B cell (primary cell): ENCODE results near the gene PPP6R3. TPM values are rescaled to one million over a fixed set of nuclear protein-coding genes. Genes with fewer than 3 reads are reported as not detected.

Experiments used
- ATAC-seq: fragments of 200-7000 bp; cut with Tn5 transposase; one replicate; pipeline ENCODE4 v1.10.0; 2021; ENCODE audit warnings: low read depth, mild to moderate bottlenecking, moderate number of reproducible peaks, moderate library complexity
- CTCF ChIA-PET: fragments of 350-600 bp; sonication (Branson Sonifier 250); formaldehyde crosslinking; loops from one replicate; lab custom pipeline; 2021; ENCODE audit warnings: antibody characterized with exemption, inconsistent platforms; lab: Charles Lee
- POLR2A ChIA-PET: fragments of 350-600 bp; sonication (Branson Sonifier 250); formaldehyde crosslinking; loops from one replicate; lab custom pipeline; 2021; ENCODE audit warnings: antibody characterized with exemption; lab: Charles Lee
- DNase-seq: peaks from one replicate; pipeline ENCODE4 v3.0.0; 2013
- H2AFZ ChIP-seq: 2 replicates; pipeline ENCODE4 v1.6.1; 2012; ENCODE audit warnings: mild to moderate bottlenecking, low read depth, low read length; ENCODE audit not compliant: insufficient read depth, poor library complexity, severe bottlenecking
- H3K27ac ChIP-seq, 2 donors: 1 replicate in 1 of 2; 2 replicates in 1 of 2; pipeline ENCODE4 v1.5.1; 2012 to 2013; ENCODE audit warnings: low read length in 2 of 2, mild to moderate bottlenecking in 2 of 2, moderate library complexity in 1 of 2
- H3K27me3 ChIP-seq, 4 experiments: fragments of 200-600 bp in 1 of 4; sonication (generic) in 1 of 4; replicated peaks in 1 of 4; 1 replicate in 2 of 4; 2 replicates in 2 of 4; pipeline versions ENCODE4 v1.6.1 to v1.7.0; 2013 to 2016; ENCODE audit warnings: low read length in 3 of 4, mild to moderate bottlenecking in 2 of 4, mixed read lengths in 1 of 4, moderate library complexity in 1 of 4; ENCODE audit not compliant: insufficient read depth in 4 of 4, control insufficient read depth in 3 of 4; ENCODE audit errors: control extremely low read depth in 1 of 4
- H3K36me3 ChIP-seq, 2 experiments: replicated peaks in 1 of 2; 1 replicate in 1 of 2; 2 replicates in 1 of 2; pipeline versions ENCODE4 v1.6.1 to v1.7.1; 2013; ENCODE audit warnings: low read length in 1 of 2; ENCODE audit not compliant: insufficient read depth in 2 of 2, control insufficient read depth in 1 of 2; ENCODE audit errors: control extremely low read depth in 1 of 2, extremely low read depth in 1 of 2
- H3K4me1 ChIP-seq, 2 donors: fragments of 200-600 bp in 1 of 2; sonication (generic) in 1 of 2; 1 replicate in 1 of 2; 2 replicates in 1 of 2; pipeline versions ENCODE4 v1.5.1 to v1.6.1; 2013 to 2017; ENCODE audit warnings: low read length in 2 of 2; ENCODE audit not compliant: control insufficient read depth in 2 of 2, insufficient read depth in 2 of 2
- H3K4me2 ChIP-seq: replicated peaks from 2 replicates; pipeline ENCODE3; 2012; ENCODE audit warnings: mild to moderate bottlenecking, low read depth, low read length; ENCODE audit not compliant: poor library complexity, severe bottlenecking
- H3K4me3 ChIP-seq, 5 experiments: fragments of 200-600 bp in 1 of 5; sonication (generic) in 1 of 5; 1 replicate in 3 of 5; 2 replicates in 2 of 5; pipeline versions ENCODE4 v1.5.1 to v1.7.0; 2011 to 2016; ENCODE audit warnings: low read length in 4 of 5, mild to moderate bottlenecking in 4 of 5, low read depth in 2 of 5, control low read depth in 1 of 5, moderate library complexity in 1 of 5; ENCODE audit not compliant: insufficient read depth in 1 of 5; ENCODE audit errors: control extremely low read depth in 1 of 5, extremely low read depth in 1 of 5
- H3K79me2 ChIP-seq: fragments of 200-600 bp; sonication (generic); one replicate; pipeline ENCODE4 v1.6.0; 2016; ENCODE audit warnings: low read length; ENCODE audit not compliant: control insufficient read depth, insufficient read depth
- H3K9ac ChIP-seq: fragments of 200-600 bp; sonication (generic); 2 replicates; pipeline ENCODE4 v1.6.1; 2017; ENCODE audit warnings: mild to moderate bottlenecking, low read length, moderate library complexity
- H3K9me3 ChIP-seq, 3 donors: one replicate each; pipeline versions ENCODE4 v1.6.1 to v1.7.1; 2013; ENCODE audit warnings: low read length in 2 of 3; ENCODE audit not compliant: control insufficient read depth in 2 of 3, insufficient read depth in 1 of 3; ENCODE audit errors: control extremely low read depth in 1 of 3
- H4K20me1 ChIP-seq: 2 replicates; pipeline ENCODE4 v1.6.0; 2012; ENCODE audit warnings: mild to moderate bottlenecking, low read length; ENCODE audit not compliant: insufficient read depth, control insufficient read depth, poor library complexity, severe bottlenecking
- H3K27ac Mint-ChIP-seq: one replicate; pipeline ENCODE4 v1.8.0; 2021; ENCODE audit warnings: mixed read lengths
- H3K27me3 Mint-ChIP-seq: one replicate; pipeline ENCODE4 v1.8.0; 2021; ENCODE audit warnings: mixed read lengths
- H3K4me1 Mint-ChIP-seq: one replicate; pipeline ENCODE4 v1.8.0; 2021; ENCODE audit warnings: mixed read lengths
- H3K4me3 Mint-ChIP-seq: one replicate; pipeline ENCODE4 v1.8.0; 2021; ENCODE audit warnings: mixed read lengths
- H3K9me3 Mint-ChIP-seq: one replicate; pipeline ENCODE4 v1.8.0; 2022; ENCODE audit warnings: mixed read lengths; ENCODE audit not compliant: insufficient read depth
- EZH2 ChIP-seq: IDR thresholded peaks from 2 replicates; pipeline ENCODE4 v1.6.1; 2012; ENCODE audit warnings: borderline replicate concordance, low read depth, mild to moderate bottlenecking, moderate library complexity, low read length; ENCODE audit not compliant: insufficient read depth, poor library complexity, severe bottlenecking
- WGBS: methylation state at CpG from one replicate; pipeline ENCODE4 v1.1.5; 2013; ENCODE audit warnings: missing lambda C conversion rate; ENCODE audit not compliant: insufficient coverage; 5-methylcytosine and 5-hydroxymethylcytosine counted together
- intact Hi-C: fragments of 100-400 bp; cut with micrococcal nuclease; formaldehyde crosslinking; loops from one replicate; pipeline ENCODE4 v1.10.0; 2022
- polyA plus RNA-seq: library from polyadenylated mRNA; depleted of rRNA; stranded (reverse); fragments of >200 nt; gene quantifications from 2 replicates; pipeline ENCODE4 v1.2.3, GENCODE V29; 2012
- total RNA-seq, 2 donors: library from RNA; stranded (reverse); fragments of 120-200 nt in 1 of 2; gene quantifications; 1 replicate in 1 of 2; 2 replicates in 1 of 2; pipeline versions ENCODE4 v1.2.3 to v1.2.4, GENCODE V29; 2013 to 2022
- TF ChIP-seq, protein P1 (sequence below): fragments of 200-600 bp; IDR thresholded peaks from one replicate; pipeline ENCODE4 v1.8.0; 2022; ENCODE audit warnings: antibody characterized with exemption, mild to moderate bottlenecking

Gene PPP6R3
- total and polyA plus RNA-seq, 2 donors (not counting 1 experiment from before 2014, with no cell fraction given) = 48.5 to 159 TPM

DNA sequence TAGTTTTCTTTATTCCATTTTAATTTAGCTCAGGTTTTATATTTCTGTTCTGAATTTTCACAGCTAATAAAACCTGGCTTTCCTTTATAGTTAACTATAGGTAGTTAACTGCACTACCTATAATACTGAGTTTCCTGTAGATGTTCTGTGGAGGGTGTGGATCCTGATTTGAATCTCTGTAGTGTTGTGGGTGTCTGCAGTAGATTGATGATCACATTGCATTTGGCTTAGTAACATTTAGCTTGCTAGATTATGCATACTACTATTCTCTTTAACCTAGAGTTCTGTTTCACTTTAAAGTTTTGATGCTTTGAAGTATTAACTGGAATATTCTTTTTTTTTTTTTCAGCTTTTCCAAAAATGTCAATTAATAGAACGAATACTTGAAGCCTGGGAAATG is 110.1 kb downstream of the PPP6R3 start:
- CTCF ChIA-PET = interaction anchor here (0.9 kb wide), 1 partner anchor 12 kb away, joined by 3 read pairs; no protein-coding TSS in a partner anchor
- no CpG with 5 or more reads among the region's 1 CpG for WGBS

DNA sequence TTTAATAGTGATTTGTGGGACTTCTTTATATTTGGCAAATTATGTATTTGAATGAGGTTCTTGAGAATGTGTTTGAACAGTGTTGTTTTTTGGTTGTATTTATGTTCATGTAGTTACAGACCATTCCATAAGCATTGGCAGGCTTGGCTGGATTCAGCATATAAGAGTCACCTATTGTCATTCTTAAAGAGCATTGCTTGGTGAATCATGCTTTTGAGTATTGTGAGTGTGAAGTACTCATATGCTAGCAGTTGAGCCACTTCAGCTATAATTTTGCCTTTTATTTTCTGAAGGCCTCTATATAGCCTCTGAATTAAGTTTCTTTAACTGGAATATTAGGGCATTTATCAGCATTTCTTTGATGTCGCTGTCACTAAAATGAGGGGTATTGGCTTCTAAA is 113.8 kb downstream of the PPP6R3 start:
- no peaks in the 10 kb centered on the region for H3K27me3 Mint-ChIP-seq
- TF ChIP-seq, protein P1, sequence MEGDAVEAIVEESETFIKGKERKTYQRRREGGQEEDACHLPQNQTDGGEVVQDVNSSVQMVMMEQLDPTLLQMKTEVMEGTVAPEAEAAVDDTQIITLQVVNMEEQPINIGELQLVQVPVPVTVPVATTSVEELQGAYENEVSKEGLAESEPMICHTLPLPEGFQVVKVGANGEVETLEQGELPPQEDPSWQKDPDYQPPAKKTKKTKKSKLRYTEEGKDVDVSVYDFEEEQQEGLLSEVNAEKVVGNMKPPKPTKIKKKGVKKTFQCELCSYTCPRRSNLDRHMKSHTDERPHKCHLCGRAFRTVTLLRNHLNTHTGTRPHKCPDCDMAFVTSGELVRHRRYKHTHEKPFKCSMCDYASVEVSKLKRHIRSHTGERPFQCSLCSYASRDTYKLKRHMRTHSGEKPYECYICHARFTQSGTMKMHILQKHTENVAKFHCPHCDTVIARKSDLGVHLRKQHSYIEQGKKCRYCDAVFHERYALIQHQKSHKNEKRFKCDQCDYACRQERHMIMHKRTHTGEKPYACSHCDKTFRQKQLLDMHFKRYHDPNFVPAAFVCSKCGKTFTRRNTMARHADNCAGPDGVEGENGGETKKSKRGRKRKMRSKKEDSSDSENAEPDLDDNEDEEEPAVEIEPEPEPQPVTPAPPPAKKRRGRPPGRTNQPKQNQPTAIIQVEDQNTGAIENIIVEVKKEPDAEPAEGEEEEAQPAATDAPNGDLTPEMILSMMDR = no peak
- TF ChIP-seq EZH2 = no peak
- Histone ChIP-seq H3K4me3 (no peak overlapping the region), H3K4me1 (no peaks in the 10 kb centered on the region), H3K79me2 (peaks cover 10% of the 10 kb centered on the region), H3K9me3 (no peaks in the 10 kb centered on the region), H4K20me1 (peaks cover 38% of the 10 kb centered on the region), H3K4me2 (no peak overlapping the region), H3K27ac (no peak overlapping the region), H3K27me3 (no peaks in the 10 kb centered on the region), H2AFZ (no peak overlapping the region), H3K9ac (no peak overlapping the region), H3K36me3 (peaks cover 13 to 87% of the 10 kb centered on the region in 2 experiments)
- intact Hi-C loops = no loop called here
- no peaks in the 10 kb centered on the region for H3K4me1 Mint-ChIP-seq
- H3K4me3 Mint-ChIP-seq = no peak overlapping the region
- ChIA-PET CTCF (interaction anchor here (1.0 kb wide), 1 partner anchor 10 kb away, joined by 3 read pairs; no protein-coding TSS in a partner anchor), POLR2A (no interaction called here)
- no peaks in the 10 kb centered on the region for H3K9me3 Mint-ChIP-seq
- H3K27ac Mint-ChIP-seq = no peak overlapping the region
- no CpG with 5 or more reads among the region's 1 CpG for WGBS
- no peak for DNase-seq
- ATAC-seq = no peak

More for the DNA sequence above, 110.1 kb downstream of the PPP6R3 start:
- H2AFZ ChIP-seq = no peak overlapping the region
- no peaks in the 10 kb centered on the region for H3K4me1 ChIP-seq
- DNase-seq = no peak
- H3K4me3 ChIP-seq = no peak overlapping the region
- Mint-ChIP-seq H3K4me3 (no peak overlapping the region), H3K9me3 (no peaks in the 10 kb centered on the region), H3K4me1 (no peaks in the 10 kb centered on the region), H3K27me3 (no peaks in the 10 kb centered on the region), H3K27ac (no peak overlapping the region)
- peaks cover 2 to 70% of the 10 kb centered on the region in 2 experiments for H3K36me3 ChIP-seq
- H3K4me2 ChIP-seq = no peak overlapping the region
- H3K27me3 ChIP-seq = no peaks in the 10 kb centered on the region
- intact Hi-C loops = no loop called here
- no peak for TF ChIP-seq EZH2
- TF ChIP-seq, protein P1 = no peak
- H3K79me2 ChIP-seq = peaks cover 10% of the 10 kb centered on the region
- no peak for ATAC-seq
- peaks cover 47% of the 10 kb centered on the region for H4K20me1 ChIP-seq
- POLR2A ChIA-PET = interaction anchor here (0.6 kb wide), 1 partner anchor 273 kb away, joined by 7 read pairs; no protein-coding TSS in a partner anchor
- no peak overlapping the region for H3K9ac ChIP-seq
- no peak overlapping the region for H3K27ac ChIP-seq
- no peaks in the 10 kb centered on the region for H3K9me3 ChIP-seq
